NCI-H345 treated with DMSO at 0.1 percent for 48 hours (cell line): ENCODE measurements around the gene PDGFC.

Experiments
- DNase-seq: peaks from one replicate; lab custom pipeline; 2025; ENCODE audit not compliant: unreplicated experiment; lab: John Stamatoyannopoulos, UW

Gene PDGFC

GRCh38 chr4:156971676-156972378, at the start of gene PDGFC:
TSS of gene PDGFC (minus strand) at chr4:156971799. CDS start at chr4:156970903, 896 bp downstream.
- no peak for DNase-seq

- DNase-seq: no peak
These were observed 49.3 kb upstream of the PDGFC start for GRCh38 chr4:157020882-157021281.

GRCh38 chr4:157018920-157019490, 47.4 kb upstream of the PDGFC start:
- no peak for DNase-seq

- DNase-seq: no peak
These were observed 43.3 kb upstream of the PDGFC start for GRCh38 chr4:157014621-157015591.

GRCh38 chr4:157013656-157014055, 42.1 kb upstream of the PDGFC start:
- DNase-seq: no peak

GRCh38 chr4:157012781-157013180, 41.2 kb upstream of the PDGFC start:
- DNase-seq: no peak

GRCh38 chr4:157012296-157012695, 40.7 kb upstream of the PDGFC start:
- DNase-seq: no peak

- DNase-seq: no peak
These were observed 39.0 kb upstream of the PDGFC start for GRCh38 chr4:157010630-157011029.

GRCh38 chr4:157005831-157006230, 34.2 kb upstream of the PDGFC start:
- DNase-seq: no peak

GRCh38 chr4:157005193-157005592, 33.6 kb upstream of the PDGFC start:
- no peak for DNase-seq

GRCh38 chr4:157004279-157005161, 32.9 kb upstream of the PDGFC start:
- DNase-seq: no peak

- no peak for DNase-seq
These were observed 27.5 kb upstream of the PDGFC start for GRCh38 chr4:156999175-156999517.

GRCh38 chr4:156998500-156999174, 27.0 kb upstream of the PDGFC start:
- no peak for DNase-seq

GRCh38 chr4:156992943-156993342, 21.3 kb upstream of the PDGFC start:
- no peak for DNase-seq

GRCh38 chr4:156991161-156991560, 19.6 kb upstream of the PDGFC start:
- no peak for DNase-seq

GRCh38 chr4:156983366-156983765, 11.8 kb upstream of the PDGFC start:
- no peak for DNase-seq

- DNase-seq: no peak
These were observed 9.7 kb upstream of the PDGFC start for GRCh38 chr4:156981262-156981769.

- DNase-seq: no peak
These were observed 6.0 kb upstream of the PDGFC start for GRCh38 chr4:156977435-156978160.

- no peak for DNase-seq
These were observed 4.5 kb upstream of the PDGFC start for GRCh38 chr4:156976147-156976546.
